PFSK-1 (cell line): ENCODE data around the gene PSMA3. TPM values are rescaled to one million over a fixed set of nuclear protein-coding genes. Genes with fewer than 3 reads are reported as not detected.

Experiments used
- FOXP2 ChIP-seq: optimal IDR thresholded peaks from 2 replicates; pipeline ENCODE3; 2011; ENCODE audit warnings: borderline replicate concordance, control low read depth, inconsistent platforms; ENCODE audit not compliant: insufficient read depth; ENCODE audit errors: extremely low read length, extremely low read depth
- POLR2AphosphoS5 ChIP-seq: IDR thresholded peaks from 2 replicates; pipeline ENCODE4 v1.6.1; 2012; ENCODE audit warnings: low read depth, mild to moderate bottlenecking, control low read depth, low read length, moderate library complexity
- SIN3A ChIP-seq: IDR thresholded peaks from 2 replicates; pipeline ENCODE4 v1.6.1; 2012; ENCODE audit warnings: mild to moderate bottlenecking, low read length, moderate library complexity, borderline replicate concordance; ENCODE audit not compliant: insufficient read depth
- TAF1 ChIP-seq: IDR thresholded peaks from 2 replicates; pipeline ENCODE4 v1.6.1; 2012; ENCODE audit warnings: low read length, control low read depth, borderline replicate concordance; ENCODE audit not compliant: insufficient read depth
- polyA plus RNA-seq: library from polyadenylated mRNA; unstranded; fragments of >200 nt; gene quantifications from one replicate; pipeline ENCODE4 v1.2.1, GENCODE V29; 2012; ENCODE audit warnings: low read depth, missing spikeins; ENCODE audit not compliant: insufficient read length
- TF ChIP-seq, protein P1 (sequence below), 2 experiments: IDR thresholded peaks; 2 replicates each; pipeline versions ENCODE4 v1.6.1 to v1.8.0; 2011 to 2012; ENCODE audit warnings: low read depth in 2 of 2, low read length in 2 of 2, control low read depth in 1 of 2, inconsistent platforms in 1 of 2, mild to moderate bottlenecking in 1 of 2, moderate library complexity in 1 of 2; ENCODE audit not compliant: insufficient read depth in 1 of 2

The PSMA3 gene
- polyA plus RNA-seq, result 47.8 TPM

DNA sequence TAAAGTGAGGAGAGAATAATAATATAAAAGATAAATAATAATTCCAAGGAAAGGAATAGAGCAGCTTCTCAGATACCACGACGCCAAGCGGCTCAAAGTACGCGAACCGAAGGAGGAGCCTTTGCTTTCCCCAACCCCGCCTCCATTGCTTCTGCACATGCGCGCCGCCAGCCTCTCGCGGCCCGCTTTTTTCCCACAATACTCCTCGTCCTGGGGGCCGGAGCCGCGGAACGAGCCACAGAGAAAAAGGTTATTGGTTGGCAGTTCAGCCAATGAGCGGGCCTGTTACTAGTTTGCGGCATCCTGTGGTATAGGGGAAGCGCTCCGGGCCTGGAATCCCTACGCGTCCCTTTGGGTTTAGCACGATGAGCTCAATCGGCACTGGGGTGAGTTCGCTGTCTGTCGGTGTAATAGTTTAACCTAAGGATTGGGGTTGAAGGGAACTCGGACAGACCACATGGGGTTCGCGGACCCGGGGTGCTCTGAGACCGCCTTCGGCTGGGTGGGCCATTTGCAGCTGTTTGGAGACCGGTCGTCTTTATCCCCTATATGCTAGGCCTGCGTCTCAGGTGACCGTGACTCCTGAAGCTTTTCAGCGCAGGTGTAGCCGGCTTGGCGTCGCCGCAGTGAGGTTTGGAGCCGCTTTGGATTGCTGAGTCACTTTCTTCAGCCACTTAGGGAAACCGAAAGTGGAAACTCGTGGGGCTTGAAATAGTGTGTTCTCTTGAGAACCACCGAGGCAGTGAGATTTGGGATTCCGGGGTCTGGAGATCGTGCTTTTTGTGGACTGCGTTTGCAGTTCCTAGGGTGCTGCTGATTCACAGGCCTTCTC is at the start of gene PSMA3:
TSS of gene PSMA3 (plus strand) at position 288 of the 832 bp plus-strand sequence. CDS start at position 366, 78 bp downstream.
- TF ChIP-seq, protein P1, sequence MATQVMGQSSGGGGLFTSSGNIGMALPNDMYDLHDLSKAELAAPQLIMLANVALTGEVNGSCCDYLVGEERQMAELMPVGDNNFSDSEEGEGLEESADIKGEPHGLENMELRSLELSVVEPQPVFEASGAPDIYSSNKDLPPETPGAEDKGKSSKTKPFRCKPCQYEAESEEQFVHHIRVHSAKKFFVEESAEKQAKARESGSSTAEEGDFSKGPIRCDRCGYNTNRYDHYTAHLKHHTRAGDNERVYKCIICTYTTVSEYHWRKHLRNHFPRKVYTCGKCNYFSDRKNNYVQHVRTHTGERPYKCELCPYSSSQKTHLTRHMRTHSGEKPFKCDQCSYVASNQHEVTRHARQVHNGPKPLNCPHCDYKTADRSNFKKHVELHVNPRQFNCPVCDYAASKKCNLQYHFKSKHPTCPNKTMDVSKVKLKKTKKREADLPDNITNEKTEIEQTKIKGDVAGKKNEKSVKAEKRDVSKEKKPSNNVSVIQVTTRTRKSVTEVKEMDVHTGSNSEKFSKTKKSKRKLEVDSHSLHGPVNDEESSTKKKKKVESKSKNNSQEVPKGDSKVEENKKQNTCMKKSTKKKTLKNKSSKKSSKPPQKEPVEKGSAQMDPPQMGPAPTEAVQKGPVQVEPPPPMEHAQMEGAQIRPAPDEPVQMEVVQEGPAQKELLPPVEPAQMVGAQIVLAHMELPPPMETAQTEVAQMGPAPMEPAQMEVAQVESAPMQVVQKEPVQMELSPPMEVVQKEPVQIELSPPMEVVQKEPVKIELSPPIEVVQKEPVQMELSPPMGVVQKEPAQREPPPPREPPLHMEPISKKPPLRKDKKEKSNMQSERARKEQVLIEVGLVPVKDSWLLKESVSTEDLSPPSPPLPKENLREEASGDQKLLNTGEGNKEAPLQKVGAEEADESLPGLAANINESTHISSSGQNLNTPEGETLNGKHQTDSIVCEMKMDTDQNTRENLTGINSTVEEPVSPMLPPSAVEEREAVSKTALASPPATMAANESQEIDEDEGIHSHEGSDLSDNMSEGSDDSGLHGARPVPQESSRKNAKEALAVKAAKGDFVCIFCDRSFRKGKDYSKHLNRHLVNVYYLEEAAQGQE (IDR thresholded peaks at IDR 0.05; ENCODE audit: insufficient read depth in 1 of 2, low read depth in 2 of 2, low read length in 2 of 2), result peak in 1 of 2 experiments; percentile 46; a peak in 1 of 4 replicates
- peak; percentile 86 for TF ChIP-seq POLR2AphosphoS5
- TF ChIP-seq SIN3A, result no peak
- TF ChIP-seq FOXP2, result no peak
- peak; percentile 83; the same call in 1 of the 2 replicates for TF ChIP-seq TAF1

DNA sequence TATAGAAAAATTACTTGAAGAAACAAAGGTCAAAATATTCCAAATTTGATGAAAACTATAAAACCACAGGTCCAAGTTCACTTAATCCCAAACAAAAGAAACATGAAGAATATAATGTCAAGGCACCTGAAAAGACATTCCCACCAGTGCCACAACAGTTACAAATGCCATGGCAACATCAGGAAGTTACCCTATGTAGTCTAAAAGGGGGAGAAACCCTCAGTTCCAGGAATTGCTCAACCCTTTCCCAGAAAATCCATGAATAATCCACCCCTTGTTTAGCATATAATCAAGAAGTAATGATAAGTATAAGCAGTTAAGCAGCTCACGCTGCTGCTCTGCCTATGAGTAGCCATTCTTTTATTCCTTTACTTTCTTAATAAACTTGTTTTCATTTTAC is 48.4 kb upstream of the PSMA3 start:
- no peak for TF ChIP-seq TAF1
- TF ChIP-seq SIN3A, result no peak
- TF ChIP-seq POLR2AphosphoS5, result no peak
- TF ChIP-seq FOXP2, result no peak
- TF ChIP-seq, protein P1 (IDR thresholded peaks at IDR 0.05; ENCODE audit: insufficient read depth in 1 of 2, low read depth in 2 of 2, low read length in 2 of 2), result no peak

DNA sequence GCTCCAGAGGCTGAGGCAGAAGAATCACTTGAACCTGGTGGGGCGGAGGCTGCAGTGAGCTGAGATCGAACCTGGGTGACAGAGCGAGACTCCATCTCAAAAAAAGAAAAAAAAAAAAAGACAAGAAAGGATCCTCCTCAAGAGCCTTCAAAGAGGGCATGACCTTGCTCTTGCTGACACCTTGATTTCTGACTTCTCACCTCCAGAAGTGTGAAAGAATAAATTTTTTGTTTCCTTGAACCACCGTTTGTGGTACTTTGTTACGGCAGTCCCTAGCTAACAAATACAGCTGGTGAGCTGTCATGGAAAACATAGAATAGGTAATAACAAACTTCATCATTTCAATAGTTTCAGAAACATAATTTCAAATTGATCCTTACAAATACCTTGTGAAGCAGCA is 46.6 kb upstream of the PSMA3 start:
- TF ChIP-seq FOXP2 (no peak), TAF1 (no peak), POLR2AphosphoS5 (no peak), SIN3A (no peak)
- TF ChIP-seq, protein P1 (IDR thresholded peaks at IDR 0.05; ENCODE audit: insufficient read depth in 1 of 2, low read depth in 2 of 2, low read length in 2 of 2), result no peak

DNA sequence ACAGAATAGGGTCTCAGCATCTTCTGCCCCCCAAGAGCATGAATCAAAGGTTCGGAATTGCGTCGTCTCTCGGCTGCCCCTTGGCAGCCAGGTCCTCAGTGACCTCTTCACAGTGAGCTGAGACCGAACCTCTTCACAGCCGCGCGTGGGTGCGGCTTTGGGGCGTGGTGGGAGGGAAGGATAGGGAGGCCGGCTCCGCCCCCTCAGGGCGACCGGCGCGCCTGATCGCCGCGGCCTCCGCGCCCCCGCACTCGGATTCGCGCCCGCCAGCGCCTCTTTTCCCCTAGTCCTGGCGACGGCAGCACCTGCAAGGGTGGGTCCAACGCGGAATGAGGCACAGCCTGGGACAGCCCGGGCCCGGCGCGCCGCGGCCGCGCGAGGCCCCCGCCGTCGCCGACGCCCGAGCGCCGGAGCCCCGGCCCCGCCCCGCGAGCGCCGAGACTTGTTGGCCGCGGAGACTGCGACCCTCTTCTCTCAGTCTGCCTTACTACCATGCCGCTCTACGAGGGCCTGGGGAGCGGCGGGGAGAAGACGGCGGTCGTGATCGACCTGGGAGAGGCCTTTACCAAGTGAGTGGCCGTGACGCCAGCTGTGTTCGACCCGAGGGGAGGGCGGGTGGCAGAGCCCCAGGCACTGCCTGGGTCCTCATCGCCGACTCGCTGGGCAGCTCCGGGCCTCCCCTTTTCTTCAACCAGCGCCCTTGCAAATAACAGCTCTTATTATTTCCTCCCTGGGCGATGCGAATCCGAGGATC is 44.7 kb upstream of the PSMA3 start, which contains the start of gene ACTR10:
TSS of gene ACTR10 (plus strand) at position 424 of the 754 bp plus-strand sequence. CDS start at position 493, 69 bp downstream.
- TF ChIP-seq POLR2AphosphoS5 (peak; percentile 68), FOXP2 (peak; percentile 72), TAF1 (no peak)

DNA sequence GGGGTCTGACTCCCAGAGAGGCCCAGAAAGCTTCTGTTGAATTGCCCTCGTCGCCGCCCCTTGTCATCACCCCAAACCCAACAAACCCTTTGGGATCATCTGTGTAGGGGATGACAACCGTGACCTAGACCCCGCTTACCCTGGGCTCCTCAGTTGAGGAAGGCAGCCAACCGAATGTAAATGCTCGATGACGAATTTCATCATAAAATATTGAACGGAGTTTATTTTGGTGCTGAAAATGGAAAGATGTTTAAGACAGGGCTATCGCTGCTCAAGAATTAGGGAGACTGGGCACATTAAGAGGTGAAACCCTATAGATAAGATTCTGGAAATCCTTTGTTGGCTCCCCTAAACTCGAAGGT is 44.2 kb upstream of the PSMA3 start:
- no peak for TF ChIP-seq SIN3A

DNA sequence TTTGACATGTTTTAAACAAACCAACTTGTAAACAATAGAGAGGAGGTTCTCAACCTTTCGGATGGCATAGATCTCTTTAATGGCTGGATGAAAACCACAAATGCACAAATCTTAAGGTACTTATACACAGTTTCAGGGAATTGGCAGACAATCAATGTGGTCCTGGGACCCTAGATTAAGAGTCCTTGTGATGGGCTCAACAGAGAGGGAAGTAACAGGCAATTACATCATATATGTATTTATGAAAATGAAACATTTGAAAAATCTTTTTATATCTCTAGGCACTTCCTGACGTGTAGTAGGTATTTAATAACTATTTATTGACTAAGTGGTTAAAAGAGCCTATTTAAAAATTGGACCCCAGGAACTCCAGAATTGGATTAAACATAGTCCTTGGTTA is 43.8 kb upstream of the PSMA3 start:
- TF ChIP-seq, protein P1 (IDR thresholded peaks at IDR 0.05; ENCODE audit: insufficient read depth in 1 of 2, low read depth in 2 of 2, low read length in 2 of 2), result no peak
- no peak for TF ChIP-seq POLR2AphosphoS5
- no peak for TF ChIP-seq SIN3A
- no peak for TF ChIP-seq FOXP2
- TF ChIP-seq TAF1, result no peak
